Hematopoietic multipotent progenitor cell (in vitro differentiated cells): ENCODE data around the gene LRP2. TPM values are rescaled to one million over a fixed set of nuclear protein-coding genes. Genes with fewer than 3 reads are reported as not detected.

Experiments used
- DNase-seq, 3 donors: peaks; one replicate each; pipeline ENCODE4 v3.0.0-alpha.2; 2011 to 2015; ENCODE audit warnings: low read depth in 2 of 3, low spot score in 2 of 3
- total RNA-seq: library from RNA; depleted of rRNA; stranded (reverse); fragments of >200 nt; gene quantifications from one replicate; pipeline ENCODE4 v1.2.3, GENCODE V29; 2012

The LRP2 gene
- total RNA-seq, 1 donor, result 0.27 TPM

DNA sequence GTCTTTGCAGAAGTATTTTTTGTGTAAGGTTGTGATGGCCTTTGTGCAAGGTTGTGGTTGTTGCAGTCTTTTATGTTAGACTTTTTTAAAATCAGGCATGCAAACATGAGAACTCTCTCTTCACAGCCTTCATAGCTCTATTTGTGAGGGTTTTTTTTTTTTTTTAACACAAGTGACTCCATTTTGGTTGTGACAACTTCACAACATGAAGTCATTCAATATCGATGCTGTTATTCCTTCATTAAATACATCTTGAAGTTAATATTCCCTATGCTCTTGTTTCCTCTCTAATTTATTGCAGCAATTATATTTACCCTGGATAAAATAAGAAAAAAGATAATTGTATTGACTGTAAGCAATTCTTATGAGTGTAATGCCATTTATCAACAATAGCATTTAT lies 257.5 kb downstream of the LRP2 start:
- DNase-seq, result no peak

DNA sequence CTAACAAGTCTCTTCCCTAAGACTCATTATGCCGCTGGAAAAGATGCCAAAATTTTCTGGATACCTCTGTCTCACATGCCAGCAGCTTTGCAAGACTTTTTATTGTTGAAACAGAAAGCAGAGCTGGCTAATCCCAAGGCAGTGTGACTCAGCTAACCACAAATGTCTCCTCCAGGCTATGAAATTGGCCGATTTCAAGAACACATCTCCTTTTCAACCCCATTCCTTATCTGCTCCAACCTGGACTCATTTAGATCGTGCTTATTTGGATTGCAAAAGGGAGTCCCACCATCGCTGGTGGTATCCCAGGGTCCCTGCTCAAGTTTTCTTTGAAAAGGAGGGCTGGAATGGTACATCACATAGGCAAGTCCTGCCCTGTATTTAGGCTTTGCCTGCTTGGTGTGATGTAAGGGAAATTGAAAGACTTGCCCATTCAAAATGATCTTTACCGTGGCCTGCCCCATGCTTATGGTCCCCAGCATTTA lies 266.7 kb downstream of the LRP2 start:
- DNase-seq, result peak in 2 of 3 donors; percentile 50 to 69

DNA sequence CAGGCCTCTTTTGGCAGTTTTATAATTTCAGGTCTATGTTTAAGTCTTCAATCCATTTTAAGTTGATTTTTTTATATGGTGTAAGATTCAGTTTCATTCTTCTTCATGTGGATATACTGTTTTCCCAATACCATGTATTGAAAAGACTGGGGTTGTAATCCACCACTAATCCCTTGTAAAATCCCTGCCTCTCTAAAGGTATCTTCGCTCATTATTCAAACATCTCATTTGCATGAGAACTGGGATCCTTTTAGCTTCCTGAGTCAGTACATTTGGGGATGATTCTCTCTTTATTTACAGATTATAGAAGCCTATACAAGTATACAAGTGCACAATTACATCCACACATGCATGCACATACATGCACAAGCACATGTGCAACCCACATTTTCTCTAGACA lies 267.7 kb downstream of the LRP2 start:
- DNase-seq, result no peak

DNA sequence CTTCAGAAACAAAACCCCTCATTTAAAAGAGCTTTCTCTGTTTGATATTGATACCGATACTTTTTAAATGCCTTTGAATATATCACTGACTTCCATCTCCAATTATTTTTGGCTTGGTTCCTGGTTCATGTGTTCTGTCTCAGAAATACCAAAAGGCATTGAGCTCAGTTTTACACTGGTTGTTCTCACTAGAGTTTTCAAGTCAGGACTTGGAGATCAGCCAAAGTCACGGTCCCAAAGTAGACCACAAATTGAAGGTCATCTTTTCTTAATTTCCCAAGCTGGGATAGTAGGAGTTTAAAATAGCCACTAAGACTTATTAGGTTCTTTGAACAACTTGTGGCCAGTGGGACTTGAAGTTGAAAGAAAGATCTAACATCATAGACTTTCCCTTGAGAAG lies 268.8 kb downstream of the LRP2 start:
- no peak for DNase-seq

DNA sequence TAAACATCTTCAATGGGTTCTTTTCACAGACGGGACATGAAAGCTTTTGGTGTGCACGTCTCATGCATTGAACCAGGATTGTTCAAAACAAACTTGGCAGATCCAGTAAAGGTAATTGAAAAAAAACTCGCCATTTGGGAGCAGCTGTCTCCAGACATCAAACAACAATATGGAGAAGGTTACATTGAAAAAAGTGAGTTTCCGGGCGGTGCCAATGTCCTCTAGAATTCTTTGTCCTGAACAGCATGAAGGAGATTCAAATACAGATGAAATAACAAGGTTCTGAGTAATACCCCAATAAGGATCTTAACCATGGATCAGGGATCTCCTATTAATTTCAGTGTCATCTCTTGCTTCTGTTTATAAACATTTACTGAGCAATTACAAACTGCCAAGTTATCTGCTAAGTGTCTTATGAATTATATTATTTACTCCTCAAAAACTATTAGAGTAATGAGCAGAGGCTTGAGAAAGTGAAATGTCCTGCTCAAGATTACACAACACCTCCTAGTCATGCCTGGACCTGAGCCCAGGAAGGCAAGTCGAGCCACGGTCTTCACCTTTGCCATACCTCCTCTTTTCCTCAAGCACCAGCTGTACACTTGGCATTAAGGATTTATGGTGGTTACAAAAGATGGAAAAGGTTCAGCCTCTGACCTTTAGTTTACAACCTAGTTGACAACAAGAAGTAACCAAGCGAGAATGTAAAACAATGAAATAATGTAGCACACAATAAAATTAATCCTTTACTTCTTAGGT lies 270.4 kb downstream of the LRP2 start:
- DNase-seq, result no peak

DNA sequence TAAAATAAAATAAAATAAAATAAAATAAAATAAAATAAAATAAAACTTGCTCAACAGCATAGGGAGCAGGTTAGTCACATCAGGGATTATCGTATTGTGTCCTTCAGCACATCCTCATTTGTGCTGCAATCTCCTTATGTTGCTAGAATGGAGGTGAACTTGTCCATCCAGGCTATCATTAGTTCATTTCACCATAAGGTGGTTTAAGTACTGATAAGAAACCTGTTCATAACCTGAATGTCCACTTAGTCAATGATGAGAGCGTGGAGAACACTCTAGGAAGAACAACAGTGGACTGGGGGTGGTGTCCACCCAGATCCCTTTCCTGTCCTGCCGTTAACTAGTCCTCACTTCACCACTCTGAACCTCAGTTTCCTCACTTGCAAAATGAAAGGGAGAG lies 271.1 kb downstream of the LRP2 start:
- DNase-seq, result no peak

DNA sequence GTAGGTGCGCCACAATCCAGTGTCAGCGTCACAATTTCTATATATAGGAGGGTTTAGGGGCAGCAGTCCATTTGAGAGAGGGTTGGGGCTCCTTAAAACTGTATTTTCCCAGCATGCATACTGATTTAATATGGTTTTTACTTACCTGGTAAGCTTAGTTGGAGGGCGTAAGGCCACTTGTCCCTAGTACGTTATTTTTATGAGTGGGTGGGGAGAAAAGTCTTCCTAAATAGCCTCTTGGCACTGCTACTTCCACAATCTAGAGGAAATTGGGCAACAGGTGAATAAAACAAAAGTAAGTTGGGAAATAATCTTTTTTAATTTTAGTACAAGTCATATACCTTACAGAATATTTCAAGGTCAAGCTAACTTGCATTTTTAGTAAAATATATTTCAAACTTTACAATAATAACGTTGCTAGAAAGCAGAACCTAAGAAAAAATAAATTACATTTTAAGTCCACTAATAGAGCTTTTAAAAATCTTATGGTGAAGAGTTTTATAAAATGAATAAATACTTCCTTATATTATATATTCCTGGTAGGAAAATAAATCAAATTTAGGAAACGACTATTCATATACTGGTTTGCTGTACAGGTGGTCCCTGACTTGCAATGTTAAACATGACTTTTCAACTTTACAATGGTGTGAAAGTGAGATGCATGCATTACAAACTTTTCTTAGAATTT lies 272.1 kb downstream of the LRP2 start:
- DNase-seq, result no peak

DNA sequence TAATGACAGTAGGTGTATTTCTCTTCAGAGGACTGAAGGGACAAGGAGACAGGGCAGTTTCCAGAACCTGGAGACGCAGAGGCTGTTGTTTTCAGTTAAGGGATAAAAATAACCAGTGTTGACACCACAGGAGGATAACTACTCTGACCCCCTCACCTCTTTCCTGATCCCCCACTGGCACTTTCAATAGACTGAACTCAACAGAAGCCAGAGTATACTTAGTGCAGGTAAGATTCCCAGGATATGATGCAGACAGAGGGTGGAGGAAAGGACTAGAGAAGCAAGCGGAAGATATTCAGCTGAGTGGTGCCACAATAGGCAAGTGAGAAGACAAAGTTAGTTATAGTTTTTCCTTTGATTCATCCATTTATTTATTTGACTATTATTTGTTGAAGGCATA lies 273.2 kb downstream of the LRP2 start:
- no peak for DNase-seq

DNA sequence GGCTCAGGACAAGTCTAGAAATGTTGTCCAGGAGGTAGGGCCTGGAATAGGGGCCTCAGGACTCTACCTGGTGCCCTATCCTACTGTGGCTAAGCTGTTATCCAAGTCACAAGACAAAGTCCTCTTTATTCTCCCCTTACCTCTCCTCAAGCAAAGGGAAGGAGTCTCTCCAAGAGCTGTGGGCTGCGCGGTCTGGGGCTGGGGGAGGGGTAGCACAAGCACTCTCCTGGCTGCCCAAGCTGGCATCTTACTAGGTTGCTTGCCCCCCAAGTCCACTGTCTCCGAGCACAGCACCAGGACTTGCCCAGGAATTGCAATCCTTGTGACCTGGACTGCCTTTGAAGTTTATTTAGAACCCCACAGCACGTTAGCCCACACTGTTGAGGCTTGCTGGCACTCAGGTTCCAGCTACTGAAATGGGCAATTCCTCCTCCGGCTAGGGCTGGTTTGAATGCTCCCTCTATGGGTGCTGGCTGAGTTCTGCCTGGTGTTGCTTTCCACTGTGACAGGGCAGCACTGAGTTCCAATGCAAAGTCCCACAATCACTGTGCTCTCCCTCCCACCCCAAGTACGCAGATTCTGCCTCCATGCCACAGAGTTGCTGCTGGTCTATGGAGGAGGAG lies 274.5 kb downstream of the LRP2 start:
- no peak for DNase-seq

DNA sequence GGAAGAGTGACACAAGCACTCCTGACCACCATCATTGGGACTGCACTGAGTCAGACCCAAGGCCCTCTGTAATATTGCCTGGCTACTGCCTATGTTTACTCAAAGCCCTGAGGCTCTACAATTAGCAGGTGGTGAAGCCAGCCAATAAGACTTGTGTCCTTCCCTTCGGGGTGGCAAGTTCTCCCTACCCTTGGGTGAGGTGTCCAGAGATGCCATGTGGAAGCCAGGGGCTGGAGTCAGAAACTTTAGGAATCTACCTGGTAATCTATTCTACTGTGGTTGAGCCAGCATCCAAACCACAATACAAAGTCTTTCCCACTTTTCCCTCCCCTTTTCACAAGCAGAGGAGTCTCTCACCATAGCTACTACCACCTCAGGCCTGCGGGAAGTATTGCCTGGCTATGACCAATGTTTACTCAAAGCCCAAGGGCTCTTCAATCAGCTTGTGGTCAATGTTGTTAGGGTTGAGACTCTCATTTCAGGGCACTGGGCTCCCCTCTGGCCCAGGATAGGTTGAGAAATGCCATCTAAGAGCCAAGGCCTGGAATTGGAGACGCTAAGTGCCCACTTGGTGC lies 275.4 kb downstream of the LRP2 start:
- DNase-seq, result no peak

DNA sequence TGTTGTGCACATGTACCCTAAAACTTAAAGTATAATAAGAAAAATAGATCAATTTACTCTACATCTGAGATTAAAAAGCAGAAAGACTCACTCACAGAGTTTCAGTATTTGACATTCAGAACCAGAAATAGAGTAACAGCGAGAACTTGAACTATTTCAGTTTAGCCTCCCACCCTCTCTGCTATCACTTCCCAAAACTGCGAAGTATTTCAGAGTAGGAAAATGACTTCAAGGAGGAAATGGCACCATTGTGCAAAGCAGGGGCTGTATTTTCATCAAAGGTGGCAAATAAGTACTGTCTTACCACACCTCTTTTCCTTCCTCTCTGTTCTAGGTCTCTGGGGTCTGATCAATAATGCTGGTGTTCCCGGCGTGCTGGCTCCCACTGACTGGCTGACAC lies 279.3 kb downstream of the LRP2 start:
- DNase-seq, result no peak

DNA sequence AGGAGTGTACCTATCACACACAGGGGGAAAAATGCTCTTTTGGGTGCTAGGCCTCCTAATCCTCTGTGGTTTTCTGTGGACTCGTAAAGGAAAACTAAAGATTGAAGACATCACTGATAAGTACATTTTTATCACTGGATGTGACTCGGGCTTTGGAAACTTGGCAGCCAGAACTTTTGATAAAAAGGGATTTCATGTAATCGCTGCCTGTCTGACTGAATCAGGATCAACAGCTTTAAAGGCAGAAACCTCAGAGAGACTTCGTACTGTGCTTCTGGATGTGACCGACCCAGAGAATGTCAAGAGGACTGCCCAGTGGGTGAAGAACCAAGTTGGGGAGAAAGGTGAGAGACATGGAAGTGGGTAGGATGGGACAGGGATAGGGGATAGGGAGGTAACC lies 280.8 kb downstream of the LRP2 start:
- DNase-seq, result no peak

DNA sequence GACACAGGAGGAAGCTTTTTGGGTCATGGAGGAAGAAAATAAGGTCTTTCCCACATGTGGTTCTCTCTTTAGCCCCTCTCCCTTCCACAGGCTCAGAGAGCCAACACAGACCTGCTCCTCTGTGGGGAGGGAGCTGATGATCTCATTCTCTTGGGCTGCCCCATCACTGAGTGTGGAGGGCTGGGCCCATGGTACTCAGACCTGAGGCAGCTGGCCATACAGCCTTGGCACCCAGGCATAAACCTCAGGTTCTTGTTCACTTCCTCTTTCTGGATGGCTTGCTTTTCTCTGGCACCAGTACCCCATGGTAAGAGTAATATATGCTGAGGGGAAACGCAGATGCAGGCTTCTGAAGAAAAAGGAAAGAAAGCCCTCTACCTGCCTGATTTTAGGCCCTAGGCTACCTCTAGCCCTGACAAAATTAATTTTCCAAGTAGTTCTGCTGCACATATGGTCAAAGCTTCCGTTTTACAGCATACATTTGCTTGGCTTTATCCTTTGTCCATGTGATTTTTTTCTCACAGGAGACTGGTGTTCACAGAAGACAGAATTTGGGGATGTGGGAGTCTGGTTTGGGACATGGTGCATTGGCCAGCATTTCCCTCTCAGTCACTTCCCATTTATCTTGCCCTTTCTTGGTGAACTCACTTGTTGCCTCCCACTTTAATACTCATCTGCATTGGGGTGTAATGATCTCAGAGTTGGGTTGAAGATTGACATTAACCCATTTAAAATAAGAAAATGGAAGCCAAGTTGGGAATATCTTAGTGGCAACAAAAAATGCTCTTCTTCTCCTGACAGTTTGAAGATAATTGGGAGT lies 281.9 kb downstream of the LRP2 start:
- peak in 2 of 3 donors; percentile 34 to 84 for DNase-seq

DNA sequence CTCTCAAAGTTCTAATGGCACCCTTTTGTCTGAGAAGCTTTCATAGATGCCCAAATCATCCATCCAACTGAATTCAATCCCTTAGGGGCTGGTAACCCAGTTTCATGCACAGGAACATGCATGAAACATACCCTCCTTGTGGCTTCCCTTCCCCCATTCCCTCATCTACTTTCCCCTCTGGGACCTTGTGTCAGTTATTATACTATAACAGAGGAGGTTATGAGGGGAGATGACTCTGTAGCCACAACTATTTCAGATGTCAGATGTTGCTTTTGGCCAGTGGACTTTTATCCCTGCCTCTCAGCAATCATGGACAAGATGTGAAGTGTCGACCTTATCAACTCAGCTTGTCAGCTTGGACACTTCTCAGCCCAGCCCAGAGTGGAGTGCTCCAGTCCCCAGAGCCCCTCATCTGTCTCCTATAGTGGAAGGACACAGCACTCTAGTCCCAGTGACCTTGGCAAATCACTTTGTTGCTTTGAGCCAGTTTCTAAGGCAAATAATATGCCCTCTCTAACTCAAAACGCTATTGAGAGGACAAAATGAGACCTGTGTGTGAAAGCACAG lies 284.6 kb downstream of the LRP2 start:
- no peak for DNase-seq

Other genes starting within 250 kb of the LRP2 start
- 2.4 TPM for gene BBS5, start 117.0 kb upstream of the LRP2 start, total RNA-seq
- under 0.01 TPM for gene KLHL41, start 147.2 kb upstream of the LRP2 start, total RNA-seq
- 11.6 TPM for gene FASTKD1, start 211.3 kb upstream of the LRP2 start, total RNA-seq
- gene PPIG, start 221.8 kb upstream of the LRP2 start, total RNA-seq, result 8.3 TPM